ENCODE results near the gene ZFYVE28. TPM values are rescaled to one million over a fixed set of nuclear protein-coding genes. Genes with fewer than 3 reads are reported as not detected.

Gene ZFYVE28
- total RNA-seq, 1 donor from 2014 or later = 11.3 TPM

DNA sequence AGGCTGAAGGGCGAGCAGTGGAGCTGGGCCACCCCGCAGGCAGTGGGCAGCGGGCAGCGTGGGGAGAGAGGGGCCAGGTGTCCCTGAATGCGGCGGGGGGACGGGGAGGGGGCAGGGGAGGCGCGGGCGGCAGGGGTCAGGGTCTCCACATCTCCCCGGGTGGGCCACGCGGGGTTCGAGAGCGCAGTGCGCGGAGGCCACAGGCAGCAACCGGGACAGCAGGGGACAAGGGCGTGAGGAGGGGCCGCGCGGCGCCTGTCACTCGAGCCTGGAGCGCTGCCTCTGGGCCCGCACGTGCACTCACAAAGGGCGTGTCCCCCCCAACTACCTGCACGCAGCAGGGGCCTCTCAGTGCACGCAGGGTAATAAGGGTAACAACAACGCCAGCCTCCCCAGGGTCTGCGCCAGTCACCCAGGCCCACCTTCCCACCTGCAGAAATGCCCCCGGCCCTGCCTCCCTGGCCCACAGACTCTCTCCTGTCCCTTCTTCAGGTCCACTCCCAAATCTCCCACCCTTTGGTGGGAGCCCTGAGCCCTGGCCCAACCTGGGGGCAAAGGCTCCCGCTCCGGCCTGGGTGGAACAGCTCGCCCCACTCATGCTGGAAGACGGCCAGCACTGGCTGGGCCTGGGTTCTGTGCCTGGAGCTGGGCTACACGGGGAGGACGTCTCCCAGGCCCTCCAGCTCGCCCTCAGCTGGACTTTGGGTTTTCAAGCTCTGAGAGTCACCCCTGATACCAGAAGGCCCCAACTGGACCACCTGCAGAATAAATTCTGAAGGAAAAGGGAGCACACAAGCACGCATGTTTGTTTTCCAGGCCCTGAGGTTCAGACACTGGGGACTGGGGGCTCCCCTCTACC is 53.2 kb downstream of the ZFYVE28 start:
- TF ChIP-seq POLR2AphosphoS5 (IDR thresholded peaks at IDR 0.05; ENCODE audit: insufficient read depth in 1 of 2, low read depth in 1 of 2) (no peak), POLR2A (IDR thresholded peaks at IDR 0.05) (no peak)
- TF ChIP-seq, protein P1, sequence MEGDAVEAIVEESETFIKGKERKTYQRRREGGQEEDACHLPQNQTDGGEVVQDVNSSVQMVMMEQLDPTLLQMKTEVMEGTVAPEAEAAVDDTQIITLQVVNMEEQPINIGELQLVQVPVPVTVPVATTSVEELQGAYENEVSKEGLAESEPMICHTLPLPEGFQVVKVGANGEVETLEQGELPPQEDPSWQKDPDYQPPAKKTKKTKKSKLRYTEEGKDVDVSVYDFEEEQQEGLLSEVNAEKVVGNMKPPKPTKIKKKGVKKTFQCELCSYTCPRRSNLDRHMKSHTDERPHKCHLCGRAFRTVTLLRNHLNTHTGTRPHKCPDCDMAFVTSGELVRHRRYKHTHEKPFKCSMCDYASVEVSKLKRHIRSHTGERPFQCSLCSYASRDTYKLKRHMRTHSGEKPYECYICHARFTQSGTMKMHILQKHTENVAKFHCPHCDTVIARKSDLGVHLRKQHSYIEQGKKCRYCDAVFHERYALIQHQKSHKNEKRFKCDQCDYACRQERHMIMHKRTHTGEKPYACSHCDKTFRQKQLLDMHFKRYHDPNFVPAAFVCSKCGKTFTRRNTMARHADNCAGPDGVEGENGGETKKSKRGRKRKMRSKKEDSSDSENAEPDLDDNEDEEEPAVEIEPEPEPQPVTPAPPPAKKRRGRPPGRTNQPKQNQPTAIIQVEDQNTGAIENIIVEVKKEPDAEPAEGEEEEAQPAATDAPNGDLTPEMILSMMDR (IDR thresholded peaks at IDR 0.05) = no peak
- H3K4me3 ChIP-seq = peak overlapping the region; percentile 50 to 62
- H3K36me3 ChIP-seq = no peaks in the 10 kb centered on the region
- H3K27ac ChIP-seq = peak overlapping the region; percentile 53
- intact Hi-C loops (cut with DNase I) = no loop called here
- no peak for DNase-seq (ENCODE audit: extremely low spot score in 2 of 2)
- H3K27me3 ChIP-seq = no peaks in the 10 kb centered on the region
- peaks cover 30% of the 10 kb centered on the region for H3K4me1 ChIP-seq
- H3K9me3 ChIP-seq = no peaks in the 10 kb centered on the region

DNA sequence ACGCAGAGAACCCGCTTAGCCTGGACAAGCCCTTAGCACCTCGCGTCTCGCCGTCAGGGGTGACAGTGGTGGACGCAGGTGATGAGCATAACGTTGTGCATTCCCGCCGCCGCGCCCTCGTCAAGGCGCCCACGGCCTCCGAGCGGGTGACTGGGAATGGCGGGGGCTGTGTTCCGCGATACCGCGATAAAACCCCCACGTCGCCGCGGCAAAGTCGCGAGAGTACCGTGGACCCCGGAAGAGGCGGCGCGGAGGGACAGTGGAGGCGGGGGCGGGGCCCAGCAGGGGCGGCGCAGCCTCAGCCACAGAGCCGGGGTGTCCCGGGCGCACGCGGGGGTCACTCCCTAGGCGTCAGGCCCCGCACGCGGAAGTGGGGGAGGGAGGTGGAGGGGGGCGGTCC is 53.8 kb downstream of the ZFYVE28 start:
- H3K36me3 ChIP-seq = no peaks in the 10 kb centered on the region
- H3K9me3 ChIP-seq = no peaks in the 10 kb centered on the region
- peak in 1 of 2 donors; percentile 22 for TF ChIP-seq POLR2AphosphoS5 (IDR thresholded peaks at IDR 0.05; ENCODE audit: insufficient read depth in 1 of 2, low read depth in 1 of 2)
- TF ChIP-seq, protein P1 (IDR thresholded peaks at IDR 0.05) = no peak
- peak overlapping the region; percentile 50 to 62 for H3K4me3 ChIP-seq
- intact Hi-C loops (cut with DNase I) = no loop called here
- no peaks in the 10 kb centered on the region for H3K27me3 ChIP-seq
- peaks cover 30% of the 10 kb centered on the region for H3K4me1 ChIP-seq
- DNase-seq (ENCODE audit: extremely low spot score in 2 of 2) = no peak
- H3K27ac ChIP-seq = peak overlapping the region; percentile 53

DNA sequence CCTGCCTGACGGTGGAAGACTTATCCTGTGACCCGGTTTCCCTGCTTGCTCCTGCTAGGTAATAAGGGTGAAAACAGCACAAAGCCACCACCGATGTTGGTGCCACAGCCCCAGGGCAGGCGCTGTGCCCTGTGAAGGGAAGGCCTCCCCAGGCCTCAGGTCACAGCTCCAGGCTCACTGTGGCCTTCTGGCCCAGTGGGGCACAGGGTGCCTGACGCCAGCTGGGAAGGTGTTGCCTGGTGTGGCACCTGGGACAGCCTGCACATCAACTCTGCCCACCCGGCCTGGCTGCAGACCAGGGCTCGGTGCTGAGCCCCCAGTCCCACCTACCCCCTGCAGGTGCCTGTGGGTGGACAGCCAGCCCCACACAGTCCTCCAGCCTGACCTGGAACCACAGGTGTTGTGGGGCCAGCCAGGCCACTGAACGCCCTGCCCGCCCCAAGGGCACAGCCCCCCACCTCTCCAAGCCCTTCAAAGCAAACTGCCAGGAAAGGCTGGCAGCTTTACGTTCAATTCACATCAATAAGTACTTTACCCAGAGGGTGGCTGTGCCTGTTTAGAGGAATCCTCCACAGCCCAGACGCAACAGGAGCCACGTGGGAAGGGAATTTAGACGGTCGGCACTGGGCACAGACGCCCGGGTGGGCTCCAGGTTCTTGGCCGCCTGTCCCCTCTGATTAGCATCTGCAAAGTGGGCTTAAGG is 54.3 kb downstream of the ZFYVE28 start:
- no peaks in the 10 kb centered on the region for H3K9me3 ChIP-seq
- peak overlapping the region; percentile 50 to 62 for H3K4me3 ChIP-seq
- TF ChIP-seq POLR2A (IDR thresholded peaks at IDR 0.05) (no peak), POLR2AphosphoS5 (IDR thresholded peaks at IDR 0.05; ENCODE audit: insufficient read depth in 1 of 2, low read depth in 1 of 2) (no peak)
- TF ChIP-seq, protein P1 (IDR thresholded peaks at IDR 0.05) = no peak
- intact Hi-C loops (cut with DNase I) = no loop called here
- H3K36me3 ChIP-seq = no peaks in the 10 kb centered on the region
- H3K27me3 ChIP-seq = no peaks in the 10 kb centered on the region
- no peak for DNase-seq (ENCODE audit: extremely low spot score in 2 of 2)
- H3K4me1 ChIP-seq = peaks cover 30% of the 10 kb centered on the region
- peak overlapping the region; percentile 53 for H3K27ac ChIP-seq

GRCh38 chr4:2363056-2363721 is 55.3 kb downstream of the ZFYVE28 start:
- no peaks in the 10 kb centered on the region for H3K36me3 ChIP-seq
- H3K27me3 ChIP-seq = no peaks in the 10 kb centered on the region
- intact Hi-C loops (cut with DNase I) = no loop called here
- H3K27ac ChIP-seq = no peak overlapping the region
- H3K4me1 ChIP-seq = peaks cover 30% of the 10 kb centered on the region
- TF ChIP-seq POLR2A (IDR thresholded peaks at IDR 0.05) = no peak
- no peak for TF ChIP-seq POLR2AphosphoS5 (IDR thresholded peaks at IDR 0.05; ENCODE audit: insufficient read depth in 1 of 2, low read depth in 1 of 2)
- TF ChIP-seq, protein P1 (IDR thresholded peaks at IDR 0.05) = no peak
- H3K9me3 ChIP-seq = no peaks in the 10 kb centered on the region
- H3K4me3 ChIP-seq = no peak overlapping the region
- DNase-seq (ENCODE audit: extremely low spot score in 2 of 2) = no peak

Measured in vagina (tissue), 2 donors.